Ovary (tissue), 3 donors: Measurements from ENCODE around the gene MYBPC3.

Source experiments
- CTCF ChIP-seq, 3 donors: fragments of 450-650 bp in 2 of 3; fragments of 200-600 bp in 1 of 3; IDR thresholded peaks; one replicate each; pipeline versions ENCODE4 v1.5.1 to v1.8.0; 2016 to 2022; ENCODE audit warnings: antibody characterized with exemption in 3 of 3, mild to moderate bottlenecking in 1 of 3
- EP300 ChIP-seq: sonication (generic); formaldehyde crosslinking; IDR thresholded peaks from one replicate; pipeline ENCODE4 v1.6.1; 2017; ENCODE audit warnings: antibody characterized with exemption
- donor health status: DM: no; HTN: no; CAD: no.

- TF ChIP-seq EP300 (no peak), CTCF (IDR thresholded peaks at IDR 0.05) (no peak)
These were observed 43.5 kb upstream of the MYBPC3 start for GRCh38 chr11:47396049-47396320.
